ENCODE data around the gene MPV17L2. TPM values are rescaled to one million over a fixed set of nuclear protein-coding genes. Genes with fewer than 3 reads are reported as not detected.
"Not testable (repeated sequence)": the region's sequence is repeated elsewhere in the genome, so short reads cannot be mapped to it uniquely, and the experiment has no call there.

Gene MPV17L2
- total and polyA plus RNA-seq, 12 donors = 10.3 to 47.4 (median 24.2) TPM

DNA sequence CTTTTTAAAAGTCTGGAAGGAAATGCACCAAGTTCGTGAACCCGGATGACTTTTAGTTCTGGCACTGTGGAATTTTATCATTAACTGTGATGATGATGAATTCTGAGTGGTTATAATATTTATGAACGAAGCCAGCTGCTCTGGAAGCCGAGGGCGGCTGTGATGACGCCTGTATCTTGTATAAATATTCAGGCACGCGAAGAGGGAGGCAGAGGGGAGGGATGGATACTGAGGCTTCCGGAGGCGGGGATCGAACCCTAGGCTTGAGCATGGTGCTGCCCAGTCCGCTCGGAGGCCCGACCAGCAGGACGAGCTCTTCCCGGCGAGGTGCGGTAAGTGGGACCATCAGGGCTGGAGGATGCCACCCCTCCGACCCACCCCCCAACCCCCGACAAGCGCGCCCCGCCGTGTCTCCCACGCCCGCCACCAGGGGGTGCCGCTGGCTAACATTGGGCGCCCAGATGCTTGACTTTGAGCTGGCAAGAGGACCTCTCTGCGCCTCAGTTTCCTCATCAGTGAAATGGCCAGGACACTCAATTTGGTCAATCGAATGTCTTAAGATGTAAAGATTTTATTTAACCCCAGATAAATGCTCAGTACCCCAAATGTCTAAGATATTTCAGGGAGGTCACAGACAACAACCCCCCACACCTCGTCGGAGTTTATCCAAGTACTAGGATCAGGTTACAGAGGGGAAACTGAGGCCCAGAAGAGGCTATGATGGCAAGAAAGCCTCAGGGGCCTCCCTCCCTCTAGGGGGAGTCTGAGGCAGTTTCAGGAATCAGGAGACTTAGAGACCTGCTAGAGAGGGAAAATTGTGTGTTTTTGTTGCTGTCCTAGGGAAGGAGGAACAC is 15.3 kb downstream of the MPV17L2 start:
- peak; percentile 43 to 77 (median 50) for DNase-seq
- 14 to 24% (median 17%) methylated on average over 20 to 32 of the region's 32 CpGs for WGBS, 4 donors
- H3K4me3 ChIP-seq = no peak overlapping the region
- no peaks in the 10 kb centered on the region for H3K36me3 ChIP-seq (replicated peaks in 1 of 2)
- no peaks in the 10 kb centered on the region for H3K9me3 ChIP-seq (replicated peaks in 1 of 3)
- H3K27ac ChIP-seq = peak overlapping the region in 2 of 5 donors; percentile 59 to 62
- no peak for TF ChIP-seq POLR2A (IDR thresholded peaks at IDR 0.05)
- TF ChIP-seq, protein P1, sequence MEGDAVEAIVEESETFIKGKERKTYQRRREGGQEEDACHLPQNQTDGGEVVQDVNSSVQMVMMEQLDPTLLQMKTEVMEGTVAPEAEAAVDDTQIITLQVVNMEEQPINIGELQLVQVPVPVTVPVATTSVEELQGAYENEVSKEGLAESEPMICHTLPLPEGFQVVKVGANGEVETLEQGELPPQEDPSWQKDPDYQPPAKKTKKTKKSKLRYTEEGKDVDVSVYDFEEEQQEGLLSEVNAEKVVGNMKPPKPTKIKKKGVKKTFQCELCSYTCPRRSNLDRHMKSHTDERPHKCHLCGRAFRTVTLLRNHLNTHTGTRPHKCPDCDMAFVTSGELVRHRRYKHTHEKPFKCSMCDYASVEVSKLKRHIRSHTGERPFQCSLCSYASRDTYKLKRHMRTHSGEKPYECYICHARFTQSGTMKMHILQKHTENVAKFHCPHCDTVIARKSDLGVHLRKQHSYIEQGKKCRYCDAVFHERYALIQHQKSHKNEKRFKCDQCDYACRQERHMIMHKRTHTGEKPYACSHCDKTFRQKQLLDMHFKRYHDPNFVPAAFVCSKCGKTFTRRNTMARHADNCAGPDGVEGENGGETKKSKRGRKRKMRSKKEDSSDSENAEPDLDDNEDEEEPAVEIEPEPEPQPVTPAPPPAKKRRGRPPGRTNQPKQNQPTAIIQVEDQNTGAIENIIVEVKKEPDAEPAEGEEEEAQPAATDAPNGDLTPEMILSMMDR (IDR thresholded peaks at IDR 0.05) = peak; percentile 13 to 64 (median 39)
- intact Hi-C loops (cut with DNase I) = no loop called here
- H3K27me3 ChIP-seq = no peaks in the 10 kb centered on the region
- H3K4me1 ChIP-seq (replicated peaks in 1 of 2) = peaks cover 12 to 13% of the 10 kb centered on the region in 2 donors

DNA sequence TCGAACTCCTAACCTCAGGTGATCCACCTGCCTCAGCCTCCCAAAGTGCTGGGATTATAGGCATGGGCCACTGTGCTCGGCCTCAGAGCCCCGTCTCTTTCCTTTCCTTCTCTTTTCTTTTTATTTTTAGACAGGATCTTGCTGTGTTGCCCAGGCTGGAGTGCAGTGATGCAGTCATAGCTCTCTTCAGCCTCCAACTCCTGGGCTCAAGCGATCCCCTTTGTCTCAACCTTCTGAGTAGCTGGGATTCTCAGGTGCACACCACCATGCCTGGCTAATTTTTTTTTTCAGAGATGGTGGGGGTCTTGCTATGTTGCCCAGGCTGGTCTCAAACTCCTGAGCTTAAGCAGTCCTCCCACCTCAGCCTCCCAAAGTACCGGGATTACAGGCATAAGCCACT is 16.9 kb downstream of the MPV17L2 start:
- intact Hi-C loops (cut with DNase I) = loop anchor here in 1 of 2 donors (5.0 kb wide), 1 partner anchor 42 kb away; no protein-coding TSS in a partner anchor
- not testable (repeated sequence) for DNase-seq
- WGBS, 4 donors = 71 to 81% (median 75%) methylated on average over 5 of the region's 5 CpGs

GRCh38 chr19:18211683-18212082 is 18.7 kb downstream of the MPV17L2 start:
- TF ChIP-seq, protein P1 (IDR thresholded peaks at IDR 0.05) = no peak
- no peak for TF ChIP-seq POLR2A (IDR thresholded peaks at IDR 0.05)
- WGBS, 4 donors = 76 to 84% (median 78%) methylated on average over 7 to 14 of the region's 14 CpGs
- DNase-seq = no peak
- Histone ChIP-seq H3K36me3 (replicated peaks in 1 of 2) (no peaks in the 10 kb centered on the region), H3K9me3 (replicated peaks in 1 of 3) (no peaks in the 10 kb centered on the region), H3K4me3 (no peak overlapping the region), H3K4me1 (replicated peaks in 1 of 2) (no peaks in the 10 kb centered on the region), H3K27me3 (no peaks in the 10 kb centered on the region), H3K27ac (no peak overlapping the region)
- intact Hi-C loops (cut with DNase I) = loop anchor here in 1 of 2 donors (5.0 kb wide), 1 partner anchor 41 kb away; no protein-coding TSS in a partner anchor

More for the DNA sequence above, 16.9 kb downstream of the MPV17L2 start:
- H3K4me1 ChIP-seq (replicated peaks in 1 of 2) = peaks cover 8 to 11% of the 10 kb centered on the region in 2 donors
- H3K27ac ChIP-seq; H3K36me3 ChIP-seq (replicated peaks in 1 of 2); H3K9me3 ChIP-seq (replicated peaks in 1 of 3); H3K27me3 ChIP-seq; H3K4me3 ChIP-seq: not testable (repeated sequence)

DNA sequence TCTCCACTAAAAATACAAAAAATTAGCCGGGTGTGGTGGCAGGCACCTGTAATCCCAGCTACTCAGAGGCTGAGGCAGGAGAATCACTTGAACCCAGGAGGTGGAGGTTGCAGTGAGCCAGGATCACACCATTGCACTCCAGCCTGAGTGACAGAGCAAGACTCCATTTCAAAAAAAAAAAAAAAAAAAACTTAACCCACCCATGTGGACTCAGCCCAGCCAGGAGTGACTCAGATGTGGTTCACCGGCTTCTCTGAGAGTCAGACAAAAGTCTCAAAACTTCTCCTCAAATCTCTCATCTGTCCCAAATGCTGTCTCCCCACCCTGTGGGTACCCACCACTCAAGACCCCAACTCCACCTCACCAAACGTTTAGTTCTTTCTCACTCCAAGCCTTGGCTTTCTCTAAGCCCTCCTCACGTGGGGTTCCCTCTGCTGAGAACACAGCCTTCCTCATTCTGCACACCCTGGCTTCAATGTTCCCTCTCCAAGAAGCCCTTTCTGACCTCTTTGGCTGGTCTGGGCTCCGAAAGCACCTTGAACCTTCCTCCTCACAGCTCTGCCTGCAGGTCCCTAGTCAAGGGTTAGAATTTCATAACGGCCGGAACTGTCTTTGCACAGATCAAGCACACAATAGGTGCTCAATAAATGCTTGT is 21.9 kb downstream of the MPV17L2 start:
- 58 to 71% (median 64%) methylated on average over 7 of the region's 7 CpGs for WGBS, 4 donors
- TF ChIP-seq, protein P1 (IDR thresholded peaks at IDR 0.05) = no peak
- TF ChIP-seq POLR2A (IDR thresholded peaks at IDR 0.05) = no peak
- Histone ChIP-seq H3K36me3 (replicated peaks in 1 of 2) (no peaks in the 10 kb centered on the region), H3K4me3 (no peak overlapping the region), H3K27ac (no peak overlapping the region), H3K9me3 (replicated peaks in 1 of 3) (no peaks in the 10 kb centered on the region), H3K4me1 (replicated peaks in 1 of 2) (no peaks in the 10 kb centered on the region), H3K27me3 (no peaks in the 10 kb centered on the region)
- DNase-seq = no peak
- intact Hi-C loops (cut with DNase I) = loop anchor here (5.0 kb wide), 2 partner anchors 37 to 42 kb away; a partner anchor contains a TSS

Measured in adrenal gland (tissue), 12 donors.